HTERT RPE-1 (cell line): Measurements from ENCODE around the gene ADNP.
"Not testable (repeated sequence)": the region's sequence is repeated elsewhere in the genome, so short reads cannot be mapped to it uniquely, and the experiment has no call there.

ENCODE experiments used
- in situ Hi-C: fragments of 300-500 bp; cut with MboI; formaldehyde crosslinking; loops from 4 replicates; pipeline ENCODE4 v1.14.3; 2020; ENCODE audit warnings: low sequenced_read_pairs

The ADNP gene

GRCh38 chr20:50903353-50904051 lies 27.7 kb downstream of the ADNP start:
- in situ Hi-C loops: no loop called here

DNA sequence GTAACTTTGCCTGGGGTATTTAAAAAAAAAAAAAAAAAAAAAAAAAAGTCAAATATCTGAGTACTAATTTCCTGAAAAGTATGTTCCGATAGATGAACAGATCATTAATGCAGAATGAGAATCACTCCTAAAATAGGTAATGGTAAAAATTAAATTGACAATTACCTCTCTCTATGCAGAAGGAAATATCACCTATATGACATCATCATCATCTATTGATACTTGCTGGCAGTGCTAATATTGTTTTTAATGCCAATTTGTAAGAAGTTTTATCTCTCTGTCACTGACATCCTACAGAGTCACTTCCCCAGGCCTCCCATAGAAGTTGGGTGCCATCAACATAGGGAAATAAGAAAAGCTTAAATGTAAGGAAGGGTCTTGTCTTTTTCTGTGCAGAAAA lies 29.9 kb downstream of the ADNP start:
- in situ Hi-C loops: no loop called here

- in situ Hi-C loops: no loop called here
Observed at GRCh38 chr20:50900261-50900660, 31.0 kb downstream of the ADNP start.

DNA sequence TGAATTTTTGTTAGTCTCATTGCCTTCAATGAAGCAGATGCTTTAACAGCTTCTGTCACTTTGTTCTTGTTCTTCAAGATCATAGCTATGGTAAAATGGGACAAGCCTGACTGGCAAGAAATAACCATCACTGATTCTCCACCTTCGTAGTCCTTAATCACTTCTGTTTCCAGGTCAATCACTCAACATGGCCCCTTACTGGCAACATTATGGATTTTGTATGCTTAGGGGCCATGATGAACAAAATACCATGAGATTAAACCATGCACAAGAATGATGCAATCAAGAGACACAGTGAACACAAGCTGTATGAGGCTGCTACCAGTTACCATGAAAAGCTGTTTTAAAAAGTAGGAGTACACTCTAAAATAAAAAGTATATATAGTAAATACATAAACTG lies 32.8 kb downstream of the ADNP start:
- in situ Hi-C loops: no loop called here

DNA sequence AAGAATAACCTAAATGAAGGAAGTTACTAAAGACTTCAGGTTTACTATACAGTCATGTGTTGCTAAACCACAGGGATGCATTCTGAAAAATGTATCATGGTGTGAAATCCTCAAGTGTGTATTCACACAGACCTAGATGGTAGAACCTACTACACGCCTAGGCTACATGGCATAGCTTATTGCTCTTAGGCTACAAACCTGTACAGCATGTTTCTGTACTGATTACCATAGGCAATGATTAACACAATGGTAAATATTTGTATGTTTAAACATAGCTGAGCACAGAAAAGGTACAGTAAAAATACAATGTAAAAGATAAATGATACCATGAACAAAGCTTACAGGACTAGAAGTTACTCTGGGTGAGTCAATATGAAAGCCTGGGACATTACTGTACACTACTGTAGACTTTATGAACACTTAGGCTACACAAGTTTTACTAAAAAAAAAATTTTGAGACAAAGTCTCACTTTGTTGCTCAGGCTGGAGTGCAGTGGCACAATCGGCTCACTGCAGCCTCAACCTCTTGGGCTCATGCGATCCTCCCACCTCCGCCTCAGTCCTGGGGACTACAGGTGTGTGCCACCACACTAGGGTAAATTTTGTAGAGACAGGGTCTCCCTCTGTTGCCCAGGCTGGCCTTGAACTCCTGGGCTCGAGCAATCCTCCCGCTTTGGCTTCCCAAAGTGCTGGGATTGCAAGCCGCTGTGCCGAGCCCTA lies 36.0 kb downstream of the ADNP start:
- in situ Hi-C loops: no loop called here

GRCh38 chr20:50893620-50894019 lies 37.6 kb downstream of the ADNP start:
- in situ Hi-C loops: no loop called here

DNA sequence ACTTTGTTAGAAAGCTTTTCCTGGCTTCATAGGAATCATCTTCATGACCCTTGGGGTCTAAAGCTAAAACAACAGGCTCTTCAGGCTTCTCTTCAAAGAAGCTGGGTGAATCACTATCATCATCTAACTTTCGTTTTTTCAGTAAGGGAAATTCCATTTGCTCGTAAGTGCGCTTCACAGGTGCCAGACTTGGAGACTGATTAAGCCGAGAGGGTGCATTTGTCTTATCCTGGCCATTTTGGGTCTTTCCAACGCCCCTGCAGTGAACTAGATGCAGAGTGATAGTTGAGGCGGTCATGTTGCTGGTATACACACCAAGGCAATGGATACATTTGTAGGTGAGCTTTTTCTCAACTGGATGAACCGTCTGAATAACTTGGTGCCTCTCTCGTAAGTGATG lies 38.8 kb downstream of the ADNP start:
- in situ Hi-C loops: no loop called here

DNA sequence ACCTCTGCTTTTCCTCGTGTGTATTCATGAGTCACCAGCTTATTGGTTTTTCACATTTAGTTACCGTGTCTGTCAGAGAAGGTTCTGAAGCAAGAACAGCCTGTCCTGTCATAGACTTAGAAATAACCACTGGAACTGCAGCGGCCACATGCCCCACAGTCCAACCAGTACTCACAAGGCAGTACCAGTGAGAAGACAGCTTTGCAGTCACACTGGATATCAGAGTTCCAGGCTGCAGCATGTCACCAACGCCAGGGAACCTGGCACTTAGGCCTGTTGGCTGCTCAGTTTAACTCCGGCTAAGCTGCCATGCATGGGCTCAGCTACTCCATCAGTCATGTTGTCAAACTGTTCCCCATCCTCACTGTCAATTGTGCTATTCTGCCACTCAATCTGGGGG lies 40.1 kb downstream of the ADNP start:
- in situ Hi-C loops: no loop called here

DNA sequence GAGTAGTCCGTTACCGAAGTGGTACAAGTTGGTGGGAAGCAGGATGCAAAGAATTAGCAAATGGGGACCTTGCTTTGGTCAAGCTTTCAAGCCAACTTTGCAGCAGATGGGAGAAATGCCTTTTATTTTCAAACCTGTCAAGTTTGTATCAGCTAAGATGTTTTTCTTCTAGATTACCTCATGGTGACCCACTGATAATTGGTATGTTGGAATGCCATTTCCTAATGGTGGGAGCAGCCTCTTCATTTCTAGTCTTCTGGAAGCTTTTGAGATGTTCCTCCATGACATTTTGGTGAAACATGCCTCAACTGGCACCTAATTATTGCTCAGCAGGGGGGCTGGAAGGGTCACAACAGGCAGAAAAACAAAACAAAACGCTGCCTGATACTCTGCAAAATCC lies 43.7 kb downstream of the ADNP start:
- in situ Hi-C loops: no loop called here

DNA sequence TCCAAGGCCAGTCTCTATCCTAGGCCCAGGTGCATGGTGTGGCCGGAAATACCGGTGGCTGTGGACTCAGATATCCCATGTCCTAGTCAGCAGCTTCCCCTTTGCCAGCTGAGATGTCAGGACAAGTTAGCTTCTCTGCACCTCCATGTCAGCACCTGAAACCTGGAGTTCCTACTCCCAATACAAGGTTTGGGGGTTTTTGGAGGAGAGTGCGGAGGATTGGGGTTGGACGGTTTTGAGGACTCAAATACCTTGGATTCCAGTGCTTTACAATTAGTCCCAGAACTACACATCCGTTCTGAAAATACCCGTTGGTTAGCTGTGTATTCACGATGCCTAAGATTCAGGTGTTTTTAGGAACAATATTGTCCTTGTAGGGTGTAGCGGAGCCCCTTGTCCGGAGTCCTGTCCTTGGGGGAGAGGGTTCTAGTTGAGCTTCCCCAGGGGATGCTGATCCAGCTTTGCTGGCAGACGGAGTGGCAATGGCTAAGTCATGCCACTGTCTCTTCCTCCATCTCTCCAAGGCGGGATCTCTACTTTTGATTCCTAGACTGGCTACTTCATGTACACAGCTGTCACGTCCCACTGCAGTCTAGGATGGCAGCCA lies 45.0 kb downstream of the ADNP start:
- in situ Hi-C loops: no loop called here

GRCh38 chr20:50885781-50886180 lies 45.5 kb downstream of the ADNP start:
- in situ Hi-C loops: no loop called here

GRCh38 chr20:50885068-50885467 lies 46.2 kb downstream of the ADNP start:
- in situ Hi-C loops: no loop called here

DNA sequence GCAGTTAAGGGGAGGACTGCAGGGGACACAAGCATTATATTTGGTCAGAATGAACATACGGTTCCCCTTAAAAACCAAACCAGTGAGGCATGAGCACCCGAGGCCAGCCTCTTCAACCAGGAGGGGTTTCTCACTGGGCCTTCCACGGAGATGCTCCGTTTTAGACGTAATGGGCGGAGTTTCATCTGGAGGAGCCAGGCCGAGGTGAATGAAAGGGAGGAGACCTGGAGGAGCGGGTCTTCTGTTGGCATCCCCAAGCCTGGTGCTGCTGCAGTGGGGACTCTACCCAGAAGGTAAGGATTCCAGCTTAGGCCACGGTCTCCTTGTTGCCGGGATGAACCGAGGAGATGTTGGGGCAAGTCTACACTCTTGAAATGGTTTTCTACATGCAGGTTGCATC lies 47.4 kb downstream of the ADNP start:
- in situ Hi-C loops: no loop called here

DNA sequence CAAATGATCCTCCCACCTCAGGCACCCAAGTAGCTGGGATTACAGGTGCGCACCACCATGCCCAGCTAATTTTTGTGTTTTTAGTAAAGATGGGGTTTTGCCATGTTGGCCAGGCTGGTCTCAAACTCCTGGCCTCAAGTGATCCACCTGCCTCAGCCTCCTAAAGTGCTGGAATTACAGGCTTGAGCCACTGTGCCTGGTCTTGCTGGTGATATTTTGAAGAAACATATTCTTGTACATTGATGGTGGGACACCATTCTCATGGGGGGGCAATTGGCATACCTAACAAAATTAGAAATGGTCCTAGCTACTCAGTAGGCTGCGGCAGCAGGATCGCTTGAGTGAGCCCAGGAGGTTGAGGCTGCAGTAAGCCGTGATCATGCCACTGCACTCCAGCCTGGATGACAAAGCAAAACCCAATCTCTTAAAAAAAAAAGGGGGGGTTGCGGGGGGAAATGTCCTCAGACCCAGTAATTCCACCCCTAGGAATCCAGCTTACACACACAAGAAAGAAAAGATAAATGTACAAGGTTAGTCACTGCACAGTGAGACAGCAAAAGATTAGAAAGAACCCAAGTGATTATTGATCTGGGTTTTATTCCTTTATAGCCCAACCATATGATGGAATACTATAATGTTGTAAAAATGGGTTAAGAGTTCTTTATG lies 49.3 kb downstream of the ADNP start:
- in situ Hi-C loops: not testable (repeated sequence)

GRCh38 chr20:50879649-50880550 lies 51.3 kb downstream of the ADNP start:
- in situ Hi-C loops: no loop called here

DNA sequence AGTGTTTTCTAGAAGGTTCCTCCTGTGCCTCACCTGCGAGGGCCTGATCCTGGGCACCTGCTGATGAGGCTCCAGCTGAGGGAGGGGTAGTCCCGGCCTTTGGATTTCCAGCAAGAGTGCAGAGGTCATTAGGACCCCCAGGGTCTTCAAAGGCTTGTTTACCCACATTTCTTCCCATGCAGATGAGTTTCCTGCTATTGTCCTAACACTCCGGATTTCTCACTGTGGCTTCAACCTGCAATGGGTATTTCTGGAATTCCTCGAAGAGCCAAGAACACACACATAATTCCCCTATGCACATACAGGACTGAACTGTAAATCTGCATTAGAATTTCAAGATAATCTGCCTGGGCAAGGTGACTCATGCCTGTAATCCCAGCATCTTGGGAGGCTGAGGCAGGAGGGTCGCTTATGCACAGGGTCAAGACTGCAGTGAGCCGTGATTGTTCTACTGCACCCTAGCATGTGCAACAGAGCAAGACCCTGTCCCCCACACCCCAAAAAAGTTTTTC lies 53.9 kb downstream of the ADNP start:
- in situ Hi-C loops: no loop called here

DNA sequence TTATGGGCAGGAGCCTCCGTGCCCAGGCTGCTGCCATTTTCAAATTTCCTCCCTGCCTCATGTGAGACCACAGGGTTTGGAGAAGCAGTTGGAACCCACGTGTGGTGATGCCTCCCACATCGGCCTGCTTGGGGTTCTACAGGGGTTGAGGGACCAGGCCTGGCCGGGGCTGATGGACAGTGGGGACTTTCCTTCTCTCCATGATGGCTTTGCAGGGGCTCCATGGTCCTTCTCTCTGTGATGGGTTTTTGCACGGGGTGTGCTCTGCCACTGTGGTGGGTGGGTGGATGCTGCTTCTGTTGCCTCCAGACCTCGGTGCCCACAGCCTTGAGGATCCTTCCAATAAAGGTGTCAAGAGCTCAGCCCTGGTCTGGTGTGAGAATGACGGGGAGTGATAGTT lies 54.4 kb downstream of the ADNP start:
- in situ Hi-C loops: no loop called here

- in situ Hi-C loops: no loop called here
Observed at GRCh38 chr20:50876063-50876685, 55.1 kb downstream of the ADNP start.

GRCh38 chr20:50874758-50875665 lies 56.2 kb downstream of the ADNP start:
- in situ Hi-C loops: no loop called here
